Prostate gland (tissue), 2 donors: ENCODE data around the gene POM121L12. TPM values are rescaled to one million over a fixed set of nuclear protein-coding genes. Genes with fewer than 3 reads are reported as not detected.

Experiments used
- DNase-seq: peaks from one replicate; pipeline ENCODE4 v3.0.0-alpha.2; 2019; ENCODE audit warnings: low spot score
- H3K27ac ChIP-seq, 2 donors: fragments of 200-600 bp; sonication (generic); 2 replicates each; pipeline ENCODE4 v1.5.1; 2017 to 2019
- H3K27me3 ChIP-seq: fragments of 200-600 bp; sonication (generic); replicated peaks from 2 replicates; pipeline ENCODE4 v1.5.1; 2019; ENCODE audit not compliant: insufficient read depth
- H3K36me3 ChIP-seq, 2 donors: fragments of 200-600 bp; sonication (generic); 1 replicate in 1 of 2; 2 replicates in 1 of 2; pipeline versions ENCODE4 v1.5.1 to v1.8.1; 2017 to 2019
- H3K4me1 ChIP-seq: fragments of 200-600 bp; sonication (generic); replicated peaks from 2 replicates; pipeline ENCODE4 v1.5.1; 2019
- H3K4me3 ChIP-seq, 2 donors: fragments of 200-600 bp; sonication (generic); 2 replicates each; pipeline ENCODE4 v1.5.1; 2017 to 2019
- H3K9me3 ChIP-seq: fragments of 200-600 bp; sonication (generic); 2 replicates; pipeline ENCODE4 v1.5.1; 2017
- CTCF ChIP-seq, 4 experiments: fragments of 200-600 bp in 2 of 4; fragments of 450-650 bp in 2 of 4; sonication (generic) in 2 of 4; IDR thresholded peaks; 1 replicate in 3 of 4; 2 replicates in 1 of 4; pipeline ENCODE4 v1.5.1; 2016 to 2019; ENCODE audit warnings: antibody characterized with exemption in 4 of 4, mild to moderate bottlenecking in 2 of 4, moderate library complexity in 2 of 4
- POLR2A ChIP-seq: fragments of 450-650 bp; IDR thresholded peaks from one replicate; pipeline ENCODE4 v1.6.1; 2016; ENCODE audit warnings: antibody characterized with exemption, mild to moderate bottlenecking
- POLR2AphosphoS5 ChIP-seq: sonication (generic); formaldehyde crosslinking; IDR thresholded peaks from one replicate; pipeline ENCODE4 v1.6.1; 2017; ENCODE audit warnings: antibody characterized with exemption
- WGBS: methylation state at CpG from one replicate; pipeline ENCODE4 v1.1.5; 2018; 5-methylcytosine and 5-hydroxymethylcytosine counted together
- intact Hi-C: fragments of 100-400 bp; cut with DNase I; formaldehyde crosslinking; loops from one replicate; pipeline ENCODE4 v1.14.2; 2022
- total RNA-seq, 2 donors: library from RNA; depleted of rRNA; stranded (reverse); fragments of >200 nt; gene quantifications; one replicate each; pipeline ENCODE4 v1.1.0, GENCODE V29; 2016

POM121L12 gene
- total RNA-seq, 2 donors from 2014 or later: 1.2 TPM; not detected in 1

- TF ChIP-seq CTCF (IDR thresholded peaks at IDR 0.05) (no peak), POLR2A (no peak), POLR2AphosphoS5 (no peak)
- DNase-seq: no peak
- Histone ChIP-seq H3K36me3 (no peaks in the 10 kb centered on the region), H3K4me3 (no peak overlapping the region), H3K27me3 (no peaks in the 10 kb centered on the region), H3K9me3 (no peaks in the 10 kb centered on the region), H3K4me1 (no peaks in the 10 kb centered on the region), H3K27ac (no peak overlapping the region)
- intact Hi-C loops: no loop called here
- 93% methylated on average over 2 of the region's 2 CpGs for WGBS
Measured at GRCh38 chr7:53068673-53069072, 33.2 kb downstream of the POM121L12 start.

- no peak for DNase-seq
Measured at GRCh38 chr7:53070883-53071282, 35.5 kb downstream of the POM121L12 start.

More at GRCh38 chr7:53070883-53071282, 35.5 kb downstream of the POM121L12 start:
- no peak for TF ChIP-seq CTCF (IDR thresholded peaks at IDR 0.05)
- TF ChIP-seq POLR2AphosphoS5: no peak
- no peak for TF ChIP-seq POLR2A
- 86% methylated on average over 2 of the region's 2 CpGs for WGBS
- H3K27me3 ChIP-seq: no peaks in the 10 kb centered on the region
- no peak overlapping the region for H3K4me3 ChIP-seq
- no peaks in the 10 kb centered on the region for H3K9me3 ChIP-seq
- no peak overlapping the region for H3K27ac ChIP-seq
- H3K4me1 ChIP-seq: no peaks in the 10 kb centered on the region
- H3K36me3 ChIP-seq: no peaks in the 10 kb centered on the region
- intact Hi-C loops: no loop called here
